Measurements from ENCODE around the gene SELENOP.

The SELENOP gene

DNA sequence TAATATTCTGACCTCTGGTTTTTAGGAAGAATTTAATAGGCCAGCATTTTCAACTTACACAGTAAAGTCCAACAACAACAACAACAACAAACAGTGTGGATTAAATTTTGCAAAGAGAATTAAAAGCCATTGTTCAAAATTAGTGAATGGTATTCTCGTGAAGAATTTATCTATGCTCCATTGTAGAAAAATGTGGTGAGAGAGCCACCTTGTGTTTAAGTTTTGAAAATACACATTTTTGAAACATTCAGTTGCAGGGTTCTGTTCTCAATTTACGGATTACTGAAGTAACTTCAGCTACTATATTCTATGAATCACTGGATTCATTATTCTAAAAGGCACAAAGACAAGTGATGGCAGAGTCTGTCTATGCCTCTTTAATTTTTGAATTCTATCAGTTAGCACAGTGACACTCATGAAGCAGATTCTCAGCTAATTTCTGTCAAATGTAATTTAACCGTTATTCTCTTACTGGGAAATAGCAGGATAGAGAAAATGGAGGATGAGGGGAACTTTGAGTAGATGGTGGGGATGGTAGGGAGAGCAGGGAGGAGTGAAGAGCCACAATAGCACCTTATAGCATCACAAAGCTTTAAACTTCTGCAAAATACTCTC is 44.1 kb downstream of the SELENOP start:
- Histone ChIP-seq H3K4me3 (IDR thresholded peaks at IDR 0.05; ENCODE audit: insufficient read depth, low read depth, low read length) (no peak overlapping the region), H3K27ac (no peak overlapping the region), H3K36me3 (ENCODE audit: insufficient read depth) (no peaks in the 10 kb centered on the region), H3K27me3 (ENCODE audit: insufficient read depth, low read depth) (no peaks in the 10 kb centered on the region), H3K4me1 (ENCODE audit: low read depth, poor library complexity, severe bottlenecking) (peaks cover 4% of the 10 kb centered on the region), H3K4me2 (no peak overlapping the region), H3K9ac (no peak overlapping the region), H4K20me1 (ENCODE audit: insufficient read depth) (no peaks in the 10 kb centered on the region), H3K79me2 (ENCODE audit: insufficient read depth, low read depth) (no peaks in the 10 kb centered on the region), H2AFZ (ENCODE audit: low read depth) (no peak overlapping the region)
- TF ChIP-seq, protein P1, sequence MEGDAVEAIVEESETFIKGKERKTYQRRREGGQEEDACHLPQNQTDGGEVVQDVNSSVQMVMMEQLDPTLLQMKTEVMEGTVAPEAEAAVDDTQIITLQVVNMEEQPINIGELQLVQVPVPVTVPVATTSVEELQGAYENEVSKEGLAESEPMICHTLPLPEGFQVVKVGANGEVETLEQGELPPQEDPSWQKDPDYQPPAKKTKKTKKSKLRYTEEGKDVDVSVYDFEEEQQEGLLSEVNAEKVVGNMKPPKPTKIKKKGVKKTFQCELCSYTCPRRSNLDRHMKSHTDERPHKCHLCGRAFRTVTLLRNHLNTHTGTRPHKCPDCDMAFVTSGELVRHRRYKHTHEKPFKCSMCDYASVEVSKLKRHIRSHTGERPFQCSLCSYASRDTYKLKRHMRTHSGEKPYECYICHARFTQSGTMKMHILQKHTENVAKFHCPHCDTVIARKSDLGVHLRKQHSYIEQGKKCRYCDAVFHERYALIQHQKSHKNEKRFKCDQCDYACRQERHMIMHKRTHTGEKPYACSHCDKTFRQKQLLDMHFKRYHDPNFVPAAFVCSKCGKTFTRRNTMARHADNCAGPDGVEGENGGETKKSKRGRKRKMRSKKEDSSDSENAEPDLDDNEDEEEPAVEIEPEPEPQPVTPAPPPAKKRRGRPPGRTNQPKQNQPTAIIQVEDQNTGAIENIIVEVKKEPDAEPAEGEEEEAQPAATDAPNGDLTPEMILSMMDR (conservative IDR thresholded peaks at IDR 0.05; ENCODE audit: low read depth, low read length), result peak; percentile 76; the same call in 1 of the 2 replicates

DNA sequence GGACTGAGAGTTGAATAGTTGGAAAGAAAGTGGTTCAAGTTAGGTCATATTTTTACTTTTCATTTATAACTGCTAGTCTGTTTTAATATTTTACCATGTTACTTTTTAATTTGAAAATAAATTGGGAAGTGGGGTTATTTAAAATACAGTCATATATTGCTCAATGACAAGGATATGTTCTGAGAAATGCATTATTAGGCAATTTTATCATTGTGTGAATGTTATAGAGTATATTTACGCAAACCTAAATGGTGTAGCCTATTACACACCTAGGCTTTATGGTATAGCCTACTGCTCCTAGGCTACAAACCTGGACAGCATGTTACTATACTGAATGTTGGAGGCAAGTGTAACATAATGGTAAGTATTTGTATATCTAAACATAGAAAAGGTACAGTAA is 49.9 kb downstream of the SELENOP start:
- H3K9ac ChIP-seq, result no peak overlapping the region
- TF ChIP-seq, protein P1 (conservative IDR thresholded peaks at IDR 0.05; ENCODE audit: low read depth, low read length), result no peak
- H3K4me2 ChIP-seq, result no peak overlapping the region
- H3K79me2 ChIP-seq (ENCODE audit: insufficient read depth, low read depth), result no peaks in the 10 kb centered on the region
- H3K27ac ChIP-seq, result no peak overlapping the region
- H4K20me1 ChIP-seq (ENCODE audit: insufficient read depth), result no peaks in the 10 kb centered on the region
- H3K4me1 ChIP-seq (ENCODE audit: low read depth, poor library complexity, severe bottlenecking), result no peaks in the 10 kb centered on the region
- no peak overlapping the region for H2AFZ ChIP-seq (ENCODE audit: low read depth)
- no peaks in the 10 kb centered on the region for H3K27me3 ChIP-seq (ENCODE audit: insufficient read depth, low read depth)
- H3K4me3 ChIP-seq (IDR thresholded peaks at IDR 0.05; ENCODE audit: insufficient read depth, low read depth, low read length), result no peak overlapping the region
- no peaks in the 10 kb centered on the region for H3K36me3 ChIP-seq (ENCODE audit: insufficient read depth)

DNA sequence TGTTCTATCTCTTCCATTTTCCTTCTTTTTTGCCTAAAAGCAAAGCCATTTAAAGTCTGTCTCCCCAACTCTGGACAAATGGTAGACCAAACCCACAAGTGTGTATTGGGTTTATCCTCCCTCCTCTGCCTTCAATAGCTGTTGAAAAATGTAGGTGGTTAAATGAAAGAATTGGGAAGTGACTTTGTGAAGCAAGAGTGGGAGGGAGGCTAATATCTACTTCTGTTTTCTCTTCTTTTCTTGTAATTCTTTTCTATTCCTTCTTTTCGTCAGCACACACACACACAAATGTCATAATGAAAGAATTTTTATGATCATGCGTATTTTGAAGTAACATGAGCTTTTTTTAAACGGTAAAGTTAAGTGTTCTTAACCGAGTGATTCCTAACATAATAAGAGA is 51.3 kb downstream of the SELENOP start:
- no peak overlapping the region for H3K4me2 ChIP-seq
- H3K27ac ChIP-seq, result no peak overlapping the region
- no peaks in the 10 kb centered on the region for H3K27me3 ChIP-seq (ENCODE audit: insufficient read depth, low read depth)
- TF ChIP-seq, protein P1 (conservative IDR thresholded peaks at IDR 0.05; ENCODE audit: low read depth, low read length), result no peak
- H4K20me1 ChIP-seq (ENCODE audit: insufficient read depth), result no peaks in the 10 kb centered on the region
- no peak overlapping the region for H3K4me3 ChIP-seq (IDR thresholded peaks at IDR 0.05; ENCODE audit: insufficient read depth, low read depth, low read length)
- H2AFZ ChIP-seq (ENCODE audit: low read depth), result no peak overlapping the region
- H3K79me2 ChIP-seq (ENCODE audit: insufficient read depth, low read depth), result no peaks in the 10 kb centered on the region
- no peaks in the 10 kb centered on the region for H3K4me1 ChIP-seq (ENCODE audit: low read depth, poor library complexity, severe bottlenecking)
- no peak overlapping the region for H3K9ac ChIP-seq
- H3K36me3 ChIP-seq (ENCODE audit: insufficient read depth), result no peaks in the 10 kb centered on the region

DNA sequence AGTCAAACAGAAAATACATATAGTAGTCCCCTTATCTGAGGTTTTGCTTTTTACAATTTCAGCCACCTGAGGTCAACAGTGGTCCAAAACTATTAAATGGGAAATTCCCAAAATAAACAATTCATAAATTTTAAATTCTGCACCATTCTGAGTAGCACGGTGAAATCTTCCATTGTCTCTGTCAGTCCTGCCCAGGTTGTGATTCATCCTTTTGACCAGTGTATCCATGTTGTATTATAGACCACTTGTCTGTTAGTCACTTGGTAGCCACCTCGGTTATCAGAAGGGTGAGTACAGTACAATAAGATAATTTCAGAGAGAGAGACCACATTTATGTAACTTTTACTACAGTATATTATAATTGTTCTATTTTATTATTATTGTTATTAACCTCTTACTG is 52.2 kb downstream of the SELENOP start:
- no peak overlapping the region for H3K4me3 ChIP-seq (IDR thresholded peaks at IDR 0.05; ENCODE audit: insufficient read depth, low read depth, low read length)
- TF ChIP-seq, protein P1 (conservative IDR thresholded peaks at IDR 0.05; ENCODE audit: low read depth, low read length), result no peak
- H4K20me1 ChIP-seq (ENCODE audit: insufficient read depth), result no peaks in the 10 kb centered on the region
- H3K9ac ChIP-seq, result no peak overlapping the region
- H3K4me1 ChIP-seq (ENCODE audit: low read depth, poor library complexity, severe bottlenecking), result no peaks in the 10 kb centered on the region
- no peak overlapping the region for H3K27ac ChIP-seq
- H3K79me2 ChIP-seq (ENCODE audit: insufficient read depth, low read depth), result no peaks in the 10 kb centered on the region
- H3K27me3 ChIP-seq (ENCODE audit: insufficient read depth, low read depth), result no peaks in the 10 kb centered on the region
- H3K4me2 ChIP-seq, result no peak overlapping the region
- H2AFZ ChIP-seq (ENCODE audit: low read depth), result no peak overlapping the region
- H3K36me3 ChIP-seq (ENCODE audit: insufficient read depth), result no peaks in the 10 kb centered on the region

Data from KMS-11 (cell line).